Measurements from ENCODE around the gene ZRANB3. TPM values are rescaled to one million over a fixed set of nuclear protein-coding genes. Genes with fewer than 3 reads are reported as not detected.
A peak's percentile ranks its signal among the peaks of the same experiment; 100 is the strongest.

Gene ZRANB3
- polyA plus RNA-seq, 1 donor (not counting 4 experiments of a cell fraction or from before 2014, with no cell fraction given) = 10.6 TPM

DNA sequence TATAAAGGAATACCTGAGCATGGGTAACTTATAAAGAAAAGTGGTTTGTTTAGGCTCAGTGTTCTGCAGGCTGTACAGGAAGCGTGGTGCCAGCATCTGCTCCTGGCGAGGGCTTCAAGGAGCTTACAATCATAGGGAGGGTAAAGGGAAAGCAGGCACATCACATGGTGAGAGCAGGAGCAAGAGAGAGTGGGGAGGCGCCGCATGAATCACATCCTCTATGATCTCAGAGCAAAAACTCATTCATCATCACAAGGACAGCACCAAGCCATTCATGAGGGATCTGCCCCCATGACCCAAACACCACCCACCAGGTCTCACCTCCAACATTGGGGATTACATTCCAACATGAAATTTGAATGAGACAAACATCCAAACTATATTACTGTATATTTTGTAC is 32.8 kb upstream of the ZRANB3 start:
- no peak for DNase-seq (ENCODE audit: low read depth, low spot score)
- no peak overlapping the region for H3K9ac ChIP-seq (ENCODE audit: control insufficient read depth, extremely low read depth, insufficient read depth, low read length)
- TF ChIP-seq, protein P1, sequence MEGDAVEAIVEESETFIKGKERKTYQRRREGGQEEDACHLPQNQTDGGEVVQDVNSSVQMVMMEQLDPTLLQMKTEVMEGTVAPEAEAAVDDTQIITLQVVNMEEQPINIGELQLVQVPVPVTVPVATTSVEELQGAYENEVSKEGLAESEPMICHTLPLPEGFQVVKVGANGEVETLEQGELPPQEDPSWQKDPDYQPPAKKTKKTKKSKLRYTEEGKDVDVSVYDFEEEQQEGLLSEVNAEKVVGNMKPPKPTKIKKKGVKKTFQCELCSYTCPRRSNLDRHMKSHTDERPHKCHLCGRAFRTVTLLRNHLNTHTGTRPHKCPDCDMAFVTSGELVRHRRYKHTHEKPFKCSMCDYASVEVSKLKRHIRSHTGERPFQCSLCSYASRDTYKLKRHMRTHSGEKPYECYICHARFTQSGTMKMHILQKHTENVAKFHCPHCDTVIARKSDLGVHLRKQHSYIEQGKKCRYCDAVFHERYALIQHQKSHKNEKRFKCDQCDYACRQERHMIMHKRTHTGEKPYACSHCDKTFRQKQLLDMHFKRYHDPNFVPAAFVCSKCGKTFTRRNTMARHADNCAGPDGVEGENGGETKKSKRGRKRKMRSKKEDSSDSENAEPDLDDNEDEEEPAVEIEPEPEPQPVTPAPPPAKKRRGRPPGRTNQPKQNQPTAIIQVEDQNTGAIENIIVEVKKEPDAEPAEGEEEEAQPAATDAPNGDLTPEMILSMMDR (optimal IDR thresholded peaks at IDR 0.05 in 1 of 3, IDR thresholded peaks at IDR 0.05 in 1 of 3, conservative IDR thresholded peaks at IDR 0.05 in 1 of 3; ENCODE audit: extremely low read depth in 1 of 3, insufficient read depth in 2 of 3, low read length in 3 of 3) = no peak
- TF ChIP-seq EZH2 (IDR thresholded peaks at IDR 0.05; ENCODE audit: low read length) = no peak
- no peaks in the 10 kb centered on the region for H3K27me3 ChIP-seq (ENCODE audit: control insufficient read depth, extremely low read depth, insufficient read depth, low read length)
- no peak for FAIRE-seq
- no peak overlapping the region for H3K4me2 ChIP-seq (ENCODE audit: control insufficient read depth, extremely low read depth, insufficient read depth, low read depth, low read length)
- no peaks in the 10 kb centered on the region for H3K36me3 ChIP-seq (ENCODE audit: control insufficient read depth in 2 of 2, extremely low read depth in 1 of 2, insufficient read depth in 2 of 2, low read length in 2 of 2)
- H2AFZ ChIP-seq (ENCODE audit: control insufficient read depth, low read length) = no peak overlapping the region
- no peaks in the 10 kb centered on the region for H4K20me1 ChIP-seq (ENCODE audit: control insufficient read depth, extremely low read depth, insufficient read depth, low read length)
- dilution Hi-C loops (cut with MboI; ENCODE audit: extremely low pct_ligation_motif_present, low sequenced_read_pairs) = no loop called here
- no peak overlapping the region for H3K4me3 ChIP-seq (ENCODE audit: control insufficient read depth in 2 of 3, extremely low read depth in 1 of 3, insufficient read depth in 2 of 3, low read depth in 1 of 3, low read length in 3 of 3)
- H3K27ac ChIP-seq (ENCODE audit: control insufficient read depth, insufficient read depth, low read length) = peak overlapping the region; percentile 19
- peaks cover 9% of the 10 kb centered on the region for H3K4me1 ChIP-seq (ENCODE audit: control insufficient read depth, extremely low read depth, insufficient read depth, low read length)
- H3K79me2 ChIP-seq (ENCODE audit: control insufficient read depth, insufficient read depth, low read length) = peaks cover 15% of the 10 kb centered on the region
- H3K9me1 ChIP-seq (ENCODE audit: control insufficient read depth, extremely low read depth, insufficient read depth, low read length) = no peaks in the 10 kb centered on the region
- H3K9me3 ChIP-seq (ENCODE audit: control insufficient read depth, low read depth, low read length) = no peaks in the 10 kb centered on the region

- Histone ChIP-seq H2AFZ (ENCODE audit: control insufficient read depth, low read length) (no peak overlapping the region), H3K36me3 (ENCODE audit: control insufficient read depth in 2 of 2, extremely low read depth in 1 of 2, insufficient read depth in 2 of 2, low read length in 2 of 2) (no peaks in the 10 kb centered on the region), H3K9me3 (ENCODE audit: control insufficient read depth, low read depth, low read length) (no peaks in the 10 kb centered on the region), H3K4me2 (ENCODE audit: control insufficient read depth, extremely low read depth, insufficient read depth, low read depth, low read length) (no peak overlapping the region), H3K27ac (ENCODE audit: control insufficient read depth, insufficient read depth, low read length) (no peak overlapping the region), H3K9ac (ENCODE audit: control insufficient read depth, extremely low read depth, insufficient read depth, low read length) (no peak overlapping the region), H3K27me3 (ENCODE audit: control insufficient read depth, extremely low read depth, insufficient read depth, low read length) (no peaks in the 10 kb centered on the region), H3K9me1 (ENCODE audit: control insufficient read depth, extremely low read depth, insufficient read depth, low read length) (no peaks in the 10 kb centered on the region), H3K79me2 (ENCODE audit: control insufficient read depth, insufficient read depth, low read length) (peaks cover 18% of the 10 kb centered on the region), H4K20me1 (ENCODE audit: control insufficient read depth, extremely low read depth, insufficient read depth, low read length) (no peaks in the 10 kb centered on the region), H3K4me1 (ENCODE audit: control insufficient read depth, extremely low read depth, insufficient read depth, low read length) (peaks cover 9% of the 10 kb centered on the region), H3K4me3 (ENCODE audit: control insufficient read depth in 2 of 3, extremely low read depth in 1 of 3, insufficient read depth in 2 of 3, low read depth in 1 of 3, low read length in 3 of 3) (no peak overlapping the region)
- FAIRE-seq (no peak), DNase-seq (ENCODE audit: low read depth, low spot score) (no peak)
- dilution Hi-C loops (cut with MboI; ENCODE audit: extremely low pct_ligation_motif_present, low sequenced_read_pairs) = no loop called here
- TF ChIP-seq, protein P1 (optimal IDR thresholded peaks at IDR 0.05 in 1 of 3, IDR thresholded peaks at IDR 0.05 in 1 of 3, conservative IDR thresholded peaks at IDR 0.05 in 1 of 3; ENCODE audit: extremely low read depth in 1 of 3, insufficient read depth in 2 of 3, low read length in 3 of 3) = no peak
- TF ChIP-seq EZH2 (IDR thresholded peaks at IDR 0.05; ENCODE audit: low read length) = no peak
Observed at GRCh38 chr2:135561925-135562324, 30.9 kb upstream of the ZRANB3 start.
